ENCODE results near the gene TPRKB. TPM values are rescaled to one million over a fixed set of nuclear protein-coding genes. Genes with fewer than 3 reads are reported as not detected.
"Not testable (repeated sequence)": the region's sequence is repeated elsewhere in the genome, so short reads cannot be mapped to it uniquely, and the experiment has no call there.

Gene TPRKB
- total and polyA plus RNA-seq, 12 donors, result 17.2 to 67.2 (median 32.8) TPM

DNA sequence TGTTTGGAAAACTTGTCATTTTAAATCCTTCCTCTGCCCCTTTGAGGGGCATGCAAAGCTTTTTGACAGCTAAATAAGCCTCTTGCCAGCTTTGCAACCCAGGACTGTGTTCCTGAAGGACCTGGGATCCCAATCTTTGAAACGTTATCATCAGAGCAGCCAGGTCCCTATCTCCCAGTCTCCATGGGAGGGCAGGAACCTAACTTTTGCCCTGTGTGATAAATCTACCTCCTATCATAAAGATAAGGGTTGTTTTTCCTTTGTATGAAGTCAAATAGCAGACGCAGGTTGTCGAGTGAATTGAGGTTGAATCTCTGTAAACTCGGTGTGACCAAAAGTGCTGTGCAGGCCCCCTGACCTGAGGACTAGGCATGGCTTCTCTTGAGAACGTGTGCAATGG, 30.1 kb downstream of the TPRKB start:
- Histone ChIP-seq H3K27me3 (no peaks in the 10 kb centered on the region), H3K4me3 (no peak overlapping the region), H3K9me3 (replicated peaks in 1 of 3) (no peaks in the 10 kb centered on the region), H3K36me3 (replicated peaks in 1 of 2) (no peaks in the 10 kb centered on the region), H3K27ac (no peak overlapping the region), H3K4me1 (replicated peaks in 1 of 2) (peaks cover 0 to 4% of the 10 kb centered on the region in 2 donors)
- intact Hi-C loops (cut with DNase I), result no loop called here
- WGBS, 4 donors, result 39 to 60% (median 58%) methylated on average over 4 to 5 of the region's 5 CpGs
- TF ChIP-seq CTCF (IDR thresholded peaks at IDR 0.05) (no peak), POLR2A (IDR thresholded peaks at IDR 0.05) (no peak)
- DNase-seq, result no peak

DNA sequence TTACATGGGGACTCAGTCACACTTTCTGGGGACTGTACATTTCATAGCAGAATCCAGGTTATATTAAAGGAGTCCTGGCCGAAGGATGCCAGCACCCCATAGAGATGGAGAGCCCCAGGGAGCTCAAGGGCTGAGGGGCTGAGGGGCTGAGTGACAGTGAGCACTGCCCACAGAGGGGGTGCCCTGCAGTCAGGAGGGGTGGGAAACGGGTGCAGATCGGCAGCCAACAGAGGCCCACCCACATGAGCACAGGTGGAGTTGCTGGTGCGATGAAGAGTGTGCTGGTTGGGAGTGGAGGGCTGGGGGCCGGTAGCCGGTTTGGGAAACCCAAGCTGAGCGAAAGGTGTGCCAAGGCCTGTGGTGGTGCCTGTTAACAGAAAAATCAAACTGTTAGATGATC, 32.1 kb downstream of the TPRKB start:
- WGBS, 4 donors, result 83 to 92% (median 89%) methylated on average over 7 of the region's 7 CpGs
- Histone ChIP-seq H3K4me3 (no peak overlapping the region), H3K9me3 (replicated peaks in 1 of 3) (no peaks in the 10 kb centered on the region), H3K4me1 (replicated peaks in 1 of 2) (peaks cover 0 to 18% of the 10 kb centered on the region in 2 donors), H3K27ac (no peak overlapping the region), H3K36me3 (replicated peaks in 1 of 2) (no peaks in the 10 kb centered on the region), H3K27me3 (no peaks in the 10 kb centered on the region)
- DNase-seq, result no peak
- TF ChIP-seq CTCF (IDR thresholded peaks at IDR 0.05) (no peak), POLR2A (IDR thresholded peaks at IDR 0.05) (no peak)
- intact Hi-C loops (cut with DNase I), result no loop called here

DNA sequence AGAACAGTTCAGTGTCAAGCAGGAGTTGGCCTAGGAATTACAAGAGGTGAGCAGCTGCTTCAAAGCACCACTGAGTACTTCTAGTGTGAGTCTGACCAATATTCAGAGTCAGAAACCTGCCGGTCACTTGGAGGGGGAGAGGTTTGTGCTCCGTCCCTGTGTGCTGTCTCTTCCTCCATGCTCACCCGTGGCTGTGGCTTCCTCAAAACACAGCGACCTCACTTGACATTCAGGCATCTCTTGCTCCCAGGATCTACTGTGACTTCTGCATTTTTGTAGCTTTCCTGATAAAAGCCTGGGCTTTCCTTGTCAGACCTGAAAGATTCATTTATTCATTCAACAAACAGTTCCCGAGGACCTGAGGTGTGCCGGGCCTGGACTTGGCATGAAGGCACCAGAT, 32.9 kb downstream of the TPRKB start:
- Histone ChIP-seq H3K4me3 (no peak overlapping the region), H3K4me1 (replicated peaks in 1 of 2) (peaks cover 0 to 18% of the 10 kb centered on the region in 2 donors), H3K9me3 (replicated peaks in 1 of 3) (no peaks in the 10 kb centered on the region), H3K36me3 (replicated peaks in 1 of 2) (no peaks in the 10 kb centered on the region), H3K27me3 (no peaks in the 10 kb centered on the region), H3K27ac (peak overlapping the region in 1 of 5 donors; percentile 74)
- DNase-seq, result no peak
- WGBS, 4 donors, result 52 to 59% (median 54%) methylated on average over 6 of the region's 6 CpGs
- intact Hi-C loops (cut with DNase I), result no loop called here
- TF ChIP-seq CTCF (IDR thresholded peaks at IDR 0.05), result no peak
- TF ChIP-seq POLR2A (IDR thresholded peaks at IDR 0.05), result no peak

DNA sequence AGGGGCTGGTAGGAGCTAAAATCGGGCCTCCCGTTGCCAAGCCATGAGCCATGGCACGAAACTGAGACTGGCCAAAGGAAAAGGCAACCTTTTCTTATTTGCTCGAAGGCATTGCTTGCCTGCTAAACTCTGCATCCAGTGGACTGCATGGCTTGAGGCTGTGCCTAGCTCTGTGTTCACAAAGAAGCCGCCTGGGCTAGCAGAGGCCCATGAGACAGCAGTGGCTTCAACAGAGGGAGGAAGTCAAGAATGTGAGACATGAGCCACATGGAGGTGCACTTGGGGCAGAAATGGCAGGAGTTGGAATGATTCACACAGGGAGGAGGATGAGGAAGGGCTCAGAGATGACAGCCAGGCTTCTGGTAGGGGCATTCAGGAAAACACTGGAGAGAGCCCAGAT, 33.5 kb downstream of the TPRKB start:
- H3K27ac ChIP-seq, result peak overlapping the region in 1 of 5 donors; percentile 74
- no peak for TF ChIP-seq CTCF (IDR thresholded peaks at IDR 0.05)
- no peak for TF ChIP-seq POLR2A (IDR thresholded peaks at IDR 0.05)
- H3K27me3 ChIP-seq, result no peaks in the 10 kb centered on the region
- no peak for DNase-seq
- WGBS, 4 donors, result 86 to 94% (median 88%) methylated on average over 4 to 5 of the region's 5 CpGs
- H3K9me3 ChIP-seq (replicated peaks in 1 of 3), result no peaks in the 10 kb centered on the region
- peaks cover 0 to 18% of the 10 kb centered on the region in 2 donors for H3K4me1 ChIP-seq (replicated peaks in 1 of 2)
- no peak overlapping the region for H3K4me3 ChIP-seq
- intact Hi-C loops (cut with DNase I), result no loop called here
- H3K36me3 ChIP-seq (replicated peaks in 1 of 2), result no peaks in the 10 kb centered on the region

DNA sequence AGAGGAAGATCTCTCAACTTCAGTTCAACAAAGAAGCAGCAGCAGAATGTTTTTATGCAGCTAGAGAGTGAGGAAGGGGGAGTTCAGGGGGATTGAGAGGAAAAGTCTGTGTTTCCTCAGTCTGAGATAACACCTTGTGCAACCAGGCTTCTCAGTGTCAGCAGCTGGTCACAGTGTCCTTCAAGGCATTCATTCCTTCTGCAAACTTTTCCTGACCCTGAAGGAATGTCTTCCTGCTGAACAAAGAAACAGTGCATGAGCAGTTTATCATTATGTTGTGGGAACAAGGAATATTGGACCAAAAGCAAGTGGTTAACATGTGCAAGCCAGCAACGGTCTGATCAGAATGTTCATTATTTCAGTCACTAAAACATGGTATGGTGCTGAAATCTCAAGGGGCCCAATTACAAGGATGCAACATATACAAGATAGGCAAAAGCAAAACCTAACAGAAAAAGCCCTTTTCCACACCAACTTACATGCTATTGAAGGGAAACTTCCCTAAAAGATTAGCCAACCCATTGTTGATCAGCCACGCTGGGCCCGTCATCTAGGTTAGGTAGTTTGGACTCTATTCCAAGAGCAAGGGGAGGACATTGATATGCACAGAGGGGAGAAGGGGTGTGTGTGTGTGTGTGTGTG, 34.2 kb downstream of the TPRKB start:
- H3K36me3 ChIP-seq (replicated peaks in 1 of 2); H3K4me3 ChIP-seq; H3K9me3 ChIP-seq (replicated peaks in 1 of 3); intact Hi-C loops (cut with DNase I); H3K27me3 ChIP-seq: not testable (repeated sequence)
- WGBS, 4 donors, result 49 to 60% (median 54%) methylated on average over 3 of the region's 3 CpGs
- Histone ChIP-seq H3K27ac (peak overlapping the region in 1 of 5 donors; percentile 74), H3K4me1 (replicated peaks in 1 of 2) (peaks cover 0 to 18% of the 10 kb centered on the region in 2 donors)
- DNase-seq, result peak in 1 of 7 donors; percentile 15
